OCI-LY1 (cell line): ENCODE data around the gene ARAP1.

ENCODE experiments used
- EZH2 ChIP-seq: fragments of 200-600 bp; sonication (generic), shearing (Covaris generic); IDR thresholded peaks from 2 replicates; pipeline ENCODE4 v1.8.0; 2017; ENCODE audit warnings: borderline replicate concordance, mixed run types, mild to moderate bottlenecking, antibody characterized with exemption, low read length, moderate library complexity, mixed read lengths
- TF ChIP-seq, protein P1 (sequence below): fragments of 200-600 bp; sonication (generic), shearing (Covaris generic); IDR thresholded peaks from 2 replicates; pipeline ENCODE4 v1.5.1; 2017; ENCODE audit warnings: mild to moderate bottlenecking, antibody characterized with exemption, low read length, moderate library complexity, mixed read lengths

DNA sequence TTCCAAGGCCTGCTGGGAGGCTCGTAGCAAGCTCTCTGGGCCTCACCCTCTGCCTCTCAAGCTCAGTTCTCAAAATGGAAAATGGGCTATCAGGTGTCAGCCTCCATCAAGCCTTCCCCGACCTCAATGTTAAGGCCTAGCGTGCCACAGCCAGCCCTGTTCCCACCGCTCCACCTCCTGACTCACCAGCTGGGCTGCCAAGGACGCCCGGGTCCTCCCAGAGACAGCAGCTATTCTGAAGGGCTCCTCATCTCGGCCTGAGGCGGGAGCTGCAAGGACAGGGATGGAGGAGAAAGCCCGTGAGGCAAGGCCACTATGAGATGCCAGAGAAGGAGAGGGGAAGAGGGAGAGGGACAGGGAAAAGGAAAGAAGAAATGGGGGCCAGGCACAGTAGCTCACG, 19.9 kb downstream of the ARAP1 start:
- TF ChIP-seq, protein P1, sequence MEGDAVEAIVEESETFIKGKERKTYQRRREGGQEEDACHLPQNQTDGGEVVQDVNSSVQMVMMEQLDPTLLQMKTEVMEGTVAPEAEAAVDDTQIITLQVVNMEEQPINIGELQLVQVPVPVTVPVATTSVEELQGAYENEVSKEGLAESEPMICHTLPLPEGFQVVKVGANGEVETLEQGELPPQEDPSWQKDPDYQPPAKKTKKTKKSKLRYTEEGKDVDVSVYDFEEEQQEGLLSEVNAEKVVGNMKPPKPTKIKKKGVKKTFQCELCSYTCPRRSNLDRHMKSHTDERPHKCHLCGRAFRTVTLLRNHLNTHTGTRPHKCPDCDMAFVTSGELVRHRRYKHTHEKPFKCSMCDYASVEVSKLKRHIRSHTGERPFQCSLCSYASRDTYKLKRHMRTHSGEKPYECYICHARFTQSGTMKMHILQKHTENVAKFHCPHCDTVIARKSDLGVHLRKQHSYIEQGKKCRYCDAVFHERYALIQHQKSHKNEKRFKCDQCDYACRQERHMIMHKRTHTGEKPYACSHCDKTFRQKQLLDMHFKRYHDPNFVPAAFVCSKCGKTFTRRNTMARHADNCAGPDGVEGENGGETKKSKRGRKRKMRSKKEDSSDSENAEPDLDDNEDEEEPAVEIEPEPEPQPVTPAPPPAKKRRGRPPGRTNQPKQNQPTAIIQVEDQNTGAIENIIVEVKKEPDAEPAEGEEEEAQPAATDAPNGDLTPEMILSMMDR, result no peak
- no peak for TF ChIP-seq EZH2
